Thyroid gland (tissue), 4 donors: Measurements from ENCODE around the gene MAP3K8.

Source experiments
- CTCF ChIP-seq, 6 experiments: fragments of 200-600 bp in 3 of 6; fragments of 450-650 bp in 3 of 6; sonication (generic) in 3 of 6; IDR thresholded peaks; one replicate each; pipeline ENCODE4 v1.5.1; 2016 to 2019; ENCODE audit warnings: antibody characterized with exemption in 6 of 6, mild to moderate bottlenecking in 2 of 6, inconsistent platforms in 1 of 6, moderate library complexity in 1 of 6
- POLR2A ChIP-seq, 2 donors: fragments of 450-650 bp; IDR thresholded peaks; one replicate each; pipeline ENCODE4 v1.6.1; 2017; ENCODE audit warnings: antibody characterized with exemption in 2 of 2, mild to moderate bottlenecking in 2 of 2, moderate library complexity in 1 of 2

GRCh38 chr10:30491916-30492515, 58.0 kb downstream of the MAP3K8 start:
- TF ChIP-seq CTCF (IDR thresholded peaks at IDR 0.05) (no peak), POLR2A (IDR thresholded peaks at IDR 0.05) (no peak)
